IMR-90 (cell line): Measurements from ENCODE around the gene RAPSN. TPM values are rescaled to one million over a fixed set of nuclear protein-coding genes. Genes with fewer than 3 reads are reported as not detected.

Source experiments
- ATAC-seq: fragments of 200-7000 bp; cut with Tn5 transposase; 2 replicates; pipeline ENCODE4 v1.9.1; 2020; ENCODE audit warnings: low read depth, mild to moderate bottlenecking, moderate library complexity
- BruUV-seq: library from RNA; stranded (reverse); fragments of 400-500 nt; replicated peaks from 2 replicates; lab custom pipeline; 2021; lab: Mats Ljungman, UMichigan
- CTCF ChIA-PET: fragments of 300-600 bp; formaldehyde crosslinking; extraction: SDS; loops from one replicate; lab custom pipeline; 2021; ENCODE audit warnings: antibody characterized with exemption; lab: Yijun Ruan, JAX
- POLR2A ChIA-PET: fragments of 300-600 bp; sonication (Branson Sonifier 250); formaldehyde crosslinking; loops from one replicate; lab custom pipeline; 2022; ENCODE audit warnings: antibody characterized with exemption; ENCODE audit not compliant: unreplicated experiment; lab: Charles Lee
- DNase-seq: peaks from one replicate; pipeline ENCODE4 v3.0.0; 2013
- H2AFZ ChIP-seq: replicated peaks from 2 replicates; pipeline ENCODE3; 2013; ENCODE audit warnings: low read length, mild to moderate bottlenecking; ENCODE audit not compliant: poor library complexity
- H2AK5ac ChIP-seq: 2 replicates; pipeline ENCODE4 v1.6.1; 2013; ENCODE audit warnings: low read depth, low read length, inconsistent platforms
- H2AK9ac ChIP-seq: replicated peaks from 2 replicates; pipeline ENCODE3; 2013; ENCODE audit warnings: mild to moderate bottlenecking, low read depth, low read length, moderate library complexity; ENCODE audit not compliant: poor library complexity
- H2BK120ac ChIP-seq: 2 replicates; pipeline ENCODE4 v1.6.1; 2013; ENCODE audit warnings: low read depth, low read length, inconsistent platforms
- H2BK15ac ChIP-seq: 3 replicates; pipeline ENCODE4 v1.6.1; 2013; ENCODE audit warnings: low read depth, low read length, inconsistent platforms
- H2BK20ac ChIP-seq: 2 replicates; pipeline ENCODE4 v1.6.1; 2013; ENCODE audit warnings: low read depth, mild to moderate bottlenecking, inconsistent platforms, low read length, moderate library complexity
- H2BK5ac ChIP-seq: 2 replicates; pipeline ENCODE4 v1.6.1; 2013; ENCODE audit warnings: mild to moderate bottlenecking, low read depth, low read length, inconsistent platforms; ENCODE audit not compliant: poor library complexity, severe bottlenecking
- H3K14ac ChIP-seq: replicated peaks from 2 replicates; pipeline ENCODE4 v1.6.1; 2013; ENCODE audit warnings: low read depth, low read length, inconsistent platforms
- H3K18ac ChIP-seq: 2 replicates; pipeline ENCODE4 v1.6.1; 2013; ENCODE audit warnings: low read depth, low read length, control low read depth
- H3K23ac ChIP-seq: 2 replicates; pipeline ENCODE4 v1.6.1; 2013; ENCODE audit warnings: low read depth, low read length, inconsistent platforms
- H3K27ac ChIP-seq: 2 replicates; pipeline ENCODE4 v1.5.1; 2013; ENCODE audit warnings: mild to moderate bottlenecking, control low read depth, low read length; ENCODE audit not compliant: insufficient read depth
- H3K27me3 ChIP-seq: 2 replicates; pipeline ENCODE4 v1.6.1; 2013; ENCODE audit warnings: low read length; ENCODE audit not compliant: control insufficient read depth, insufficient read depth
- H3K36me3 ChIP-seq: 2 replicates; pipeline ENCODE4 v1.6.1; 2013; ENCODE audit warnings: low read length, mixed read lengths; ENCODE audit not compliant: control insufficient read depth, insufficient read depth
- H3K4ac ChIP-seq: 2 replicates; pipeline ENCODE4 v1.6.1; 2013; ENCODE audit warnings: low read depth, low read length, inconsistent platforms
- H3K4me1 ChIP-seq: 2 replicates; pipeline ENCODE4 v1.6.1; 2013; ENCODE audit warnings: low read length, mixed read lengths; ENCODE audit not compliant: control insufficient read depth, insufficient read depth
- H3K4me2 ChIP-seq: 2 replicates; pipeline ENCODE4 v1.6.1; 2013; ENCODE audit warnings: low read depth, mild to moderate bottlenecking, control low read depth, low read length, moderate library complexity
- H3K4me3 ChIP-seq: 2 replicates; pipeline ENCODE4 v1.5.1; 2013; ENCODE audit warnings: low read depth, mild to moderate bottlenecking, control low read depth, low read length, moderate library complexity; ENCODE audit not compliant: insufficient read depth
- H3K56ac ChIP-seq: 2 replicates; pipeline ENCODE4 v1.6.1; 2013; ENCODE audit warnings: low read length, inconsistent platforms; ENCODE audit not compliant: insufficient read depth; ENCODE audit errors: extremely low read depth
- H3K79me1 ChIP-seq, 2 experiments: 2 replicates each; pipeline ENCODE4 v1.6.1; 2013; ENCODE audit warnings: low read length in 2 of 2, inconsistent platforms in 1 of 2, low read depth in 1 of 2
- H3K9ac ChIP-seq: 2 replicates; pipeline ENCODE4 v1.6.1; 2013; ENCODE audit warnings: low read depth, low read length, control low read depth
- H3K9me1 ChIP-seq: 2 replicates; pipeline ENCODE4 v1.6.1; 2013; ENCODE audit warnings: low read length, inconsistent platforms; ENCODE audit not compliant: insufficient read depth
- H3K9me3 ChIP-seq: 2 replicates; pipeline ENCODE4 v1.6.1; 2013; ENCODE audit warnings: low read length; ENCODE audit not compliant: control insufficient read depth, insufficient read depth
- H4K20me1 ChIP-seq: 2 replicates; pipeline ENCODE4 v1.6.1; 2013; ENCODE audit warnings: low read length, inconsistent platforms; ENCODE audit not compliant: insufficient read depth
- H4K5ac ChIP-seq: 2 replicates; pipeline ENCODE4 v1.6.1; 2013; ENCODE audit warnings: mild to moderate bottlenecking, low read depth, low read length, control low read depth
- H4K8ac ChIP-seq, 2 experiments: 2 replicates each; pipeline ENCODE4 v1.6.1; 2013; ENCODE audit warnings: low read depth in 2 of 2, low read length in 2 of 2, control low read depth in 1 of 2, inconsistent platforms in 1 of 2
- H4K91ac ChIP-seq: 2 replicates; pipeline ENCODE4 v1.6.1; 2013; ENCODE audit warnings: low read depth, low read length, inconsistent platforms; ENCODE audit not compliant: insufficient read depth
- FOS ChIP-seq: fragments of 150-350 bp; IDR thresholded peaks from 2 replicates; pipeline ENCODE4 v1.6.1; 2016; ENCODE audit warnings: low read depth, low read length
- MAFK ChIP-seq: IDR thresholded peaks from 2 replicates; pipeline ENCODE4 v1.6.1; 2012; ENCODE audit warnings: low read depth, low read length, improper control_type of control experiment
- MAZ ChIP-seq: IDR thresholded peaks from 2 replicates; pipeline ENCODE4 v1.6.1; 2012; ENCODE audit warnings: low read depth, mild to moderate bottlenecking, low read length, improper control_type of control experiment, moderate library complexity, borderline replicate concordance
- MXI1 ChIP-seq: IDR thresholded peaks from 2 replicates; pipeline ENCODE4 v1.6.1; 2012; ENCODE audit warnings: low read depth, mild to moderate bottlenecking, low read length, moderate library complexity, borderline replicate concordance
- POLR2A ChIP-seq: IDR thresholded peaks from 2 replicates; pipeline ENCODE4 v1.6.1; 2012; ENCODE audit warnings: mild to moderate bottlenecking, low read depth, low read length
- RCOR1 ChIP-seq: IDR thresholded peaks from 2 replicates; pipeline ENCODE4 v1.6.1; 2012; ENCODE audit warnings: mild to moderate bottlenecking, low read length, improper control_type of control experiment; ENCODE audit not compliant: insufficient replicate concordance
- SMC3 ChIP-seq: fragments of 150-350 bp; IDR thresholded peaks from 2 replicates; pipeline ENCODE4 v1.6.1; 2016; ENCODE audit warnings: low read depth, mild to moderate bottlenecking, antibody characterized with exemption, low read length, moderate library complexity
- WGBS, 2 experiments: methylation state at CpG; one replicate each; pipeline versions ENCODE4 v1.1.5 to v1.1.7; 2013; ENCODE audit warnings: missing lambda C conversion rate in 2 of 2; ENCODE audit not compliant: insufficient read length in 1 of 2; ENCODE audit errors: extremely low coverage in 2 of 2; 5-methylcytosine and 5-hydroxymethylcytosine counted together
- dilution Hi-C: fragments of 300-500 bp; cut with HindIII; formaldehyde crosslinking; loops from one replicate; pipeline ENCODE4 v1.14.3; 2018; ENCODE audit warnings: low sequenced_read_pairs; ENCODE audit not compliant: unreplicated experiment
- in situ Hi-C: fragments of 300-500 bp; cut with MboI; formaldehyde crosslinking; loops from 3 replicates; pipeline ENCODE4 v1.14.3; 2019; ENCODE audit warnings: low sequenced_read_pairs, inconsistent platforms, mixed read lengths
- intact Hi-C: fragments of 100-400 bp; cut with micrococcal nuclease; formaldehyde crosslinking; loops from 2 replicates; pipeline ENCODE4 v1.10.0; 2022
- polyA plus RNA-seq, 3 experiments: library from polyadenylated mRNA; depleted of rRNA; stranded (reverse); fragments of >200 nt; gene quantifications; 2 replicates each; pipeline ENCODE4 v1.2.3, GENCODE V29; 2012; ENCODE audit warnings: low replicate concordance in 1 of 3
- total RNA-seq: library from RNA; depleted of rRNA; stranded (reverse); fragments of >200 nt; gene quantifications from 2 replicates; pipeline ENCODE4 v1.2.3, GENCODE V29; 2012
- TF ChIP-seq, protein P1 (sequence below): fragments of 150-350 bp; IDR thresholded peaks from 2 replicates; pipeline ENCODE4 v1.6.1; 2016; ENCODE audit warnings: low read depth, mild to moderate bottlenecking, low read length, moderate library complexity, borderline replicate concordance

The RAPSN gene
- total and polyA plus RNA-seq, 2 of the 4 experiments (the other 2 are of a cell fraction) = 0.03 TPM; not detected in 1

- Histone ChIP-seq H3K4ac (no peak overlapping the region), H3K9me3 (no peaks in the 10 kb centered on the region), H4K20me1 (no peaks in the 10 kb centered on the region), H3K18ac (no peak overlapping the region), H2AK5ac (no peak overlapping the region), H3K9ac (no peak overlapping the region), H3K79me1 (no peaks in the 10 kb centered on the region), H4K8ac (no peak overlapping the region), H2AFZ (no peak overlapping the region), H2BK15ac (no peak overlapping the region), H3K27ac (no peak overlapping the region), H2BK120ac (no peak overlapping the region), H3K4me1 (no peaks in the 10 kb centered on the region), H3K4me2 (no peak overlapping the region), H2BK5ac (no peak overlapping the region), H3K4me3 (no peak overlapping the region), H3K36me3 (no peaks in the 10 kb centered on the region), H3K9me1 (peaks cover 3% of the 10 kb centered on the region; the same call in 1 of the 2 replicates), H3K14ac (no peak overlapping the region), H4K5ac (no peak overlapping the region), H3K23ac (no peak overlapping the region), H2AK9ac (no peak overlapping the region), H3K56ac (no peak overlapping the region), H4K91ac (no peak overlapping the region), H2BK20ac (no peak overlapping the region), H3K27me3 (no peaks in the 10 kb centered on the region)
- TF ChIP-seq POLR2A (no peak), MXI1 (no peak), MAFK (no peak), RCOR1 (no peak), FOS (no peak), SMC3 (no peak), MAZ (no peak)
- TF ChIP-seq, protein P1, sequence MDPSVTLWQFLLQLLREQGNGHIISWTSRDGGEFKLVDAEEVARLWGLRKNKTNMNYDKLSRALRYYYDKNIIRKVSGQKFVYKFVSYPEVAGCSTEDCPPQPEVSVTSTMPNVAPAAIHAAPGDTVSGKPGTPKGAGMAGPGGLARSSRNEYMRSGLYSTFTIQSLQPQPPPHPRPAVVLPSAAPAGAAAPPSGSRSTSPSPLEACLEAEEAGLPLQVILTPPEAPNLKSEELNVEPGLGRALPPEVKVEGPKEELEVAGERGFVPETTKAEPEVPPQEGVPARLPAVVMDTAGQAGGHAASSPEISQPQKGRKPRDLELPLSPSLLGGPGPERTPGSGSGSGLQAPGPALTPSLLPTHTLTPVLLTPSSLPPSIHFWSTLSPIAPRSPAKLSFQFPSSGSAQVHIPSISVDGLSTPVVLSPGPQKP = no peak
- intact Hi-C loops (no loop called here), in situ Hi-C loops (no loop called here), dilution Hi-C loops (no loop called here)
- BruUV-seq = no TSS peak
- DNase-seq (no peak), ATAC-seq (no peak)
- ChIA-PET POLR2A (no interaction called here), CTCF (no interaction called here)
- WGBS, 2 experiments = 78% methylated on average over 3 of the region's 11 CpGs; no CpG with 5 or more reads in 1 of the 2 experiments
These were observed 11.7 kb downstream of the RAPSN start for GRCh38 chr11:47437218-47437745.
